ENCODE results near the gene GRIN2A. TPM values are rescaled to one million over a fixed set of nuclear protein-coding genes. Genes with fewer than 3 reads are reported as not detected.

The GRIN2A gene
- total RNA-seq, 1 donor from 2014 or later: not detected

GRCh38 chr16:9970244-9970643, 212.0 kb downstream of the GRIN2A start:
- DNase-seq (ENCODE audit: low read depth in 2 of 2): no peak

DNA sequence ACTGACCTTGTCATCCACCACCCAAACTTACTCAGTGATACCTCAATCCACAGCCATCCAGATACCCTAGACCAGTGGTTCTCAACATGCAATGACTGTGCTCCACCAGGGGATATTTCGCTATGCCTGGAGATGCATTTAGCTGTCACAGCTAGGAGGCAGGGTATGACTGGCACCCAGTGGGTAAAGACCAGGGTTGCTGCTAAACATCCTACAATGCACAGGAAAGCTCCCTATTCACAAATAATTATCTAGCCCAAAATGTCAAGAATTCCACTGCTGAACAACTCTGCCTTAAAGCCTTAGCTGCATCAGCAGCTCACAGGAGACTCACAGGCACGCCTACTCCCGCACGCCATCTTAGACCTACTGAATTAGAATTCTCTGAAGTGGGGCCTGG, 212.6 kb downstream of the GRIN2A start:
- no peak for DNase-seq (ENCODE audit: low read depth in 2 of 2)

GRCh38 chr16:9966569-9967157, 215.6 kb downstream of the GRIN2A start:
- DNase-seq (ENCODE audit: low read depth in 2 of 2): no peak

GRCh38 chr16:9965079-9965478, 217.1 kb downstream of the GRIN2A start:
- DNase-seq (ENCODE audit: low read depth in 2 of 2): no peak

DNA sequence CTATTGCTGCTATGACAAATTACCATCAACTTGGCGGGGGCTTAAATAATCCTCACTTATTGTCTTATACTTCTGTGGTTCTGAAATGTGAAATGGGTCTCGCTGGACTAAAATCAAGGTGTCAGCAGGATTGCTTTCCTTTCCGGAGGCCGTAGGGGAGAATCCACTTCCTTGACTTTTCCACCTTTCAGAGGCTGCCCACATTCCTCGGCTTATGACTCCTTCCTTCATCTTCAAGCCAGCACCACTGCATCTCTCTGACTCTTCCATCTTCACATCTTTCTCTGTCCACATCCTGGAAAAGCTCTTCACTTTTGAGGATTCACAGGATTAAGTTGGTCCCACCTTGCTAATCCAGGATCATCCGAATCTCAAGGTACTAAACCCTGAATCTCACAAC, 217.8 kb downstream of the GRIN2A start:
- no peak for DNase-seq (ENCODE audit: low read depth in 2 of 2)

DNA sequence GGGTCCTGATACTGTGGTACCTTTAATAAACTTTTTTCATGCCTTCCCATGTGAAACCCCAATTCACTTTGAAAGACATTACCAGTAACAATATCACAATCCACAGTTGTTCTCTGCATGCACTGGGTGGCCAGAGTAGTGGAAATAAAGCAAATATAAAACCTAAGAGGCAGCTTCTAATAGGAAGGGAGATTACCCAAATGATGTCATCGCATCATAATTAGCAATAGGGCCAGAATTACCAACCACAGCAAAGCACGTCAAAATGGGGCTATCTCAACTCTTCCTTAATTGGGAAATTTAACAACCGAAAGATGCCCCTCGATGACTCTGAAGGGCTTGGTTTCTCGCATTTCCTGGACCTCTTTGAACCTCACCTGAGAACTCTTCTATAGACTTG, 224.8 kb downstream of the GRIN2A start:
- DNase-seq (ENCODE audit: low read depth in 2 of 2): no peak

- DNase-seq (ENCODE audit: low read depth in 2 of 2): no peak
Measured at GRCh38 chr16:9957002-9957401, 225.2 kb downstream of the GRIN2A start.

- no peak for DNase-seq (ENCODE audit: low read depth in 2 of 2)
Measured at GRCh38 chr16:9955677-9956076, 226.6 kb downstream of the GRIN2A start.

- no peak for DNase-seq (ENCODE audit: low read depth in 2 of 2)
Measured at GRCh38 chr16:9953908-9954570, 228.2 kb downstream of the GRIN2A start.

GRCh38 chr16:9950658-9951057, 231.6 kb downstream of the GRIN2A start:
- DNase-seq (ENCODE audit: low read depth in 2 of 2): no peak

DNA sequence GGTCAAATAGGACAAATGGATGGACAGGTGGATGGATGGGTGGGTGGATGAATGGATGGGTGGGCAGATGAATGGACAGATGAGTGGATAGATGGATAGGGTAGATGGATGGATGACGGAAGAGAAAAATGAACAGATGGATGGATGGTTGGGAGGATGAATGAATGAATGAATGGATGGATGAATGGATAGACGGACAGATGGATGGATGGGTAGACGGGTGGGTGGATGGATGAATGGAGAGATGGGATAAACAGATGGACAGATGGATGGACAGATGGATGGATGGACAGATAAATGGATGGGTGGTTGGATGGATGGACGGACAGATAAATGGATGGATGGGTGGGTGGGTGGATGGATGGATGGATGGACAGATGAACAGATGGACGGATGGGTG, 232.8 kb downstream of the GRIN2A start:
- no peak for DNase-seq (ENCODE audit: low read depth in 2 of 2)

GRCh38 chr16:9948933-9949332, 233.3 kb downstream of the GRIN2A start:
- DNase-seq (ENCODE audit: low read depth in 2 of 2): no peak

- no peak for DNase-seq (ENCODE audit: low read depth in 2 of 2)
Measured at GRCh38 chr16:9946022-9946720, 236.1 kb downstream of the GRIN2A start.

DNA sequence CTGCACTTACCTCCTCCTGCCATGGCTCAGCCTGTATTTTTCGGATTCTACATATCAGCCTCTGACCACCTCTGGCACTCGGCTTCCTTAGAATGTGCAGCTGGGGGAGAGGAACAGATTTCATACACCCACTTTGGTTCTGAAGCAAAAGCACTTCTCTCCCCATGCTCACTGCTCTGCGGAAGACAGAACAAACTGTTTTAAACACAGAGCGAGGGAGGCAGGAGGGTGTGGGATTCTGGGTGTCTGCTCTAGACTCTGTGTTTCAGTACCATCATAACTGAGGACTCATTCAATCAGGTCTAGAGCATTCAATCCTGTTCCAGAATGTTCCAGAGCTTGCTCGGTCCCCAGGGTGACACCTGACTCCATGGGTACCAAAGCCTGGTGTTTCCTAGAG, 239.1 kb downstream of the GRIN2A start:
- no peak for DNase-seq (ENCODE audit: low read depth in 2 of 2)

DNA sequence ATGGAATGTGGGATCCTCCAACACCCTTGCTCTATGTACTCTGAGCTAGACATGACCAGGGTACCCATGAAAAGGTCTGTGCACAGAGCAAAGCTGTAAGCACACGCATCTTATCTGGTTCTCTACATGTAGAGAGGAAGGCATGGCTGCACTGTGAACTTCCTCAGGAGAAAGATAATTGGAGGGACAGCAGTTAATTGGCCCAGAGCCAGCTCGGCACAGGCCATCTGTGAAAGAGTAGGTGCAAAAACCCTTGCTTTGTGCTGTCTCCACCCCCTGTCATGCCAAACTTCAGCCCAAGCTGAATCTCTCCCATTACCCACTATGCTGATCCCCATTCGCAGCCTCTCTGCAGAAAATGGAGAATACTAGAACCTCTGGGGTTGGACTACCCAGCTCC, 241.0 kb downstream of the GRIN2A start:
- DNase-seq (ENCODE audit: low read depth in 2 of 2): no peak

- DNase-seq (ENCODE audit: low read depth in 2 of 2): no peak
Measured at GRCh38 chr16:9934723-9935508, 247.3 kb downstream of the GRIN2A start.

DNA sequence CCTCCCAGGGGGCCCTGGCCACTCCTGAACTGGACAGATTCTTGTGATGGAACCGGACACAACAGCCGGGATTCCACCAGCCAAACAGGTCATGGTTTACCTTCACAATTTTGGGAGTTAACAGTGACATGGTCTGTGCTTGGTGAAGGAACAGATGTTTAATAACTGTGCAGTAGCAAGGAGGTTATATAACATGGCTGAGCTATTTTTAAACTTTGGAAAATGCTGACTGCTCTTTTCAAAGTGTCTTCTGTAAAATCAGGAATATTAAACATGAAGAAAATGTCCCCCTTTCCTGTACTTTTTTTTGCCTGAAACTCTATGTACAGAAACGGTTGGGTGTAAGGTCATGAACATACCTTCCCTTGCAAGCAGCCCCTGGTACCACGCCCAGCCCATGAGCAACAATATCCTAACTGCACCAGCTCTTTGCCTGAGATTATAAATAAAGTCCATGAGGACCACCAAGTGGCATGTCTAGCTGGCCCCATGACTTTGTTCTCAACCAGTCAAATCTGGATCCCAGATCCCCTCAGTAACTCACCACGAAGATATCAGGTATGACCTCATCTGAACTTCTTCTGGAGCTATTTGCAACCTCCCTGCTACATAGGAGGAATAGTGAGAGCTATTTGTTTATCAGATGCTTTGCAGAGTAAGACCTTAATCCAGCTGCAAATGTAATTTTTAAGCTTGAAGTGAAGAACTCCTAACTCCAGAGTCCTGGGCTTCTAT, 249.1 kb downstream of the GRIN2A start:
- DNase-seq (ENCODE audit: low read depth in 2 of 2): no peak

- DNase-seq (ENCODE audit: low read depth in 2 of 2): no peak
Measured at GRCh38 chr16:9932000-9932399, 250.2 kb downstream of the GRIN2A start.

DNA sequence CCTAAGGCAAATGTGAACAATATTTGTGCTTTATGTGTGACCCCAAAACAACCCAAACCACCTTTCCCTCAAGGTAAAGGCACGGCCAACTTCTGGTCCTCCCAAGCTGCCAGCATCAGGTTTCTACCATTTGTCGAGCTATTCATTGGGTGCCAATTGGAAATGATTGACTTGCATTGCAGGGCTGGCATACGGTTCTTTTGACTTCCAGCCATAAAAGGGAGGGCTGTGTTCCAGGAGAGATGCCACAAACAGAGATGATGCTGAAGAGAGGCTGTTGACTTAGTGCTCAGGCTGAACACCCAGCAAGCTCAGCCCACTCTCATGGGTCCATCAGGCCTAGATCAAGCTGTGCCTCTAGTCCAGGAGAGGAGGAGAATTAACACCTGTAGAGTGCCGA, 252.4 kb downstream of the GRIN2A start:
- no peak for DNase-seq (ENCODE audit: low read depth in 2 of 2)

DNA sequence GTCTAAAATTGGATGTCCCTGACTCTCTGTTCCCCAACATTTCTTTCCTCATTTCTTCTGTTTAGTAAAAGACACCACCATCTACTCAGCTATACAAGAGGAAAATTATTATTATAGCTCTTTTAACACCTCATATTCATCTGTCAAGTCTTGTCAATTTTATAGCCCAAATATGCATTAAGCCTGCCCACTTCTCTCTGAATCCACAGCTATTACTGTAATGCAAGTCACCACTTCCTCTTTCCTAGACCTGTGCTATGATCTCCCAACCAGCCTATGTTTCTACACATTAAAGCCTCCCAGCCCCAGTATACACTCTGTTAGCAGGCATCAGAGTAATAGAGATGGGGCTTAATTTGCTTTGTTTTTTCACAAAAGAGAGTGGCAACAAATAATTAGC, 252.9 kb downstream of the GRIN2A start:
- no peak for DNase-seq (ENCODE audit: low read depth in 2 of 2)

DNA sequence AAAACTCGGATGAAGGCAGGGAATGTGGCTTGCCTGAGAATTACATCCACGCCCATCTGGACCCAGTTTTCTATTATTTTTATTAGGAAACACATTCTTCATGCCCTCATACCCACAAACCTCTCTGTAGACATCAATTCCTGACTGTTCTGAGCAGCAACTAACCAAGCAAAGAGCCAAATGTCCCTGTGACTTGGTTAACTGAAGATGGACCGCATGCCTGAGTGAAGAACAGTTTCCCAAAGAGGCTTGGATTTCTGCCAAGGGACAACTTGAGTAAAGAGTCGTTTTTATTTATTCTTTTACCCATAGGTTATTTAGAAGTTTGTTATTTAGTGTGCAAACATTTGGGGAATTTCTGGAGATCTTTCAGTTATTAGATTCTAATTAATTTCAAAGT, 259.8 kb downstream of the GRIN2A start:
- no peak for DNase-seq (ENCODE audit: low read depth in 2 of 2)

- no peak for DNase-seq (ENCODE audit: low read depth in 2 of 2)
Measured at GRCh38 chr16:9921997-9922396, 260.2 kb downstream of the GRIN2A start.
